Measurements from ENCODE around the gene GAB2.

The GAB2 gene

GRCh38 chr11:78416285-78417174 lies 1.1 kb downstream of the GAB2 start (continued):
- TF ChIP-seq TSHZ1 (tag by site-specific recombination; IDR thresholded peaks at IDR 0.05; ENCODE audit: borderline replicate concordance) (no peak), ZNF48 (tag by site-specific recombination; IDR thresholded peaks at IDR 0.05) (no peak), ZNF510 (tag by site-specific recombination; IDR thresholded peaks at IDR 0.05; ENCODE audit: insufficient replicate concordance) (no peak), ZNF341 (tag by site-specific recombination; IDR thresholded peaks at IDR 0.05; ENCODE audit: low read depth) (peak; percentile 99), ZNF654 (tag by site-specific recombination; IDR thresholded peaks at IDR 0.05; ENCODE audit: low read depth) (peak; percentile 26; the same call in 1 of the 2 replicates)

GRCh38 chr11:78415338-78415737 lies 2.3 kb downstream of the GAB2 start:
- H3K27ac ChIP-seq (ENCODE audit: extremely low read depth, low read depth, low read length) = no peak overlapping the region
- no peak overlapping the region for H3K4me3 ChIP-seq (ENCODE audit: low read depth, low read length)
- ChIA-PET CTCF (interaction anchor here (0.7 to 9.6 kb wide), 7 partner anchors 21 to 496 kb away, joined by 3 to 52 read pairs (median 5); no protein-coding TSS in a partner anchor), POLR2A (no interaction called here)
- no peaks in the 10 kb centered on the region for H3K36me3 ChIP-seq (ENCODE audit: control insufficient read depth in 2 of 2, insufficient read depth in 1 of 2, low read length in 2 of 2)
- H3K4me1 ChIP-seq (ENCODE audit: control insufficient read depth, insufficient read depth, low read length) = no peaks in the 10 kb centered on the region; the same call in 1 of the 2 replicates
- H3K9me3 ChIP-seq (ENCODE audit: control insufficient read depth, insufficient read depth, low read depth, low read length) = no peaks in the 10 kb centered on the region
- TF ChIP-seq ZBTB10 (tag by site-specific recombination; IDR thresholded peaks at IDR 0.05) (no peak), AEBP2 (tag by site-specific recombination; IDR thresholded peaks at IDR 0.05; ENCODE audit: borderline replicate concordance) (no peak), ZNF23 (tag by site-specific recombination; IDR thresholded peaks at IDR 0.05; ENCODE audit: borderline replicate concordance) (no peak), ZNF558 (tag by site-specific recombination; IDR thresholded peaks at IDR 0.05) (no peak), ZNF140 (tag by site-specific recombination; IDR thresholded peaks at IDR 0.05) (no peak), ZNF280D (tag by site-specific recombination; IDR thresholded peaks at IDR 0.05) (no peak), HIC1 (tag by site-specific recombination; IDR thresholded peaks at IDR 0.05) (no peak), ZNF175 (tag by site-specific recombination; IDR thresholded peaks at IDR 0.05) (no peak), ZNF433 (tag by site-specific recombination; IDR thresholded peaks at IDR 0.05; ENCODE audit: low read depth) (no peak), ZBTB1 (tag by site-specific recombination; IDR thresholded peaks at IDR 0.05) (no peak), ZNF701 (tag by site-specific recombination; IDR thresholded peaks at IDR 0.05) (no peak), ZNF571 (tag by site-specific recombination; IDR thresholded peaks at IDR 0.05) (no peak)
